Muscle layer of duodenum (tissue), 2 donors: ENCODE measurements around the gene GGT5.

Experiments used
- H3K27ac ChIP-seq: one replicate; pipeline ENCODE4 v1.7.0; 2013; ENCODE audit warnings: mild to moderate bottlenecking, low read length
- H3K27me3 ChIP-seq: one replicate; pipeline ENCODE4 v1.7.0; 2013; ENCODE audit warnings: low read depth, mild to moderate bottlenecking, control low read depth, low read length
- H3K36me3 ChIP-seq, 2 donors: one replicate each; pipeline ENCODE4 v1.7.0; 2013; ENCODE audit warnings: low read length in 2 of 2, control low read depth in 1 of 2, mild to moderate bottlenecking in 1 of 2; ENCODE audit not compliant: insufficient read depth in 2 of 2, control insufficient read depth in 1 of 2
- H3K4me1 ChIP-seq, 2 donors: one replicate each; pipeline ENCODE4 v1.7.0; 2013; ENCODE audit warnings: low read length in 2 of 2, mild to moderate bottlenecking in 2 of 2, control low read depth in 1 of 2, moderate library complexity in 1 of 2; ENCODE audit not compliant: insufficient read depth in 2 of 2, control insufficient read depth in 1 of 2
- H3K4me3 ChIP-seq, 2 donors: one replicate each; pipeline ENCODE4 v1.7.0; 2013; ENCODE audit warnings: low read length in 2 of 2, low read depth in 1 of 2, mild to moderate bottlenecking in 1 of 2
- H3K9me3 ChIP-seq, 2 donors: one replicate each; pipeline ENCODE4 v1.7.0; 2013; ENCODE audit warnings: low read length in 2 of 2, control low read depth in 1 of 2, mild to moderate bottlenecking in 1 of 2; ENCODE audit not compliant: control insufficient read depth in 1 of 2
- donor health status: healthy.

GGT5 gene

DNA sequence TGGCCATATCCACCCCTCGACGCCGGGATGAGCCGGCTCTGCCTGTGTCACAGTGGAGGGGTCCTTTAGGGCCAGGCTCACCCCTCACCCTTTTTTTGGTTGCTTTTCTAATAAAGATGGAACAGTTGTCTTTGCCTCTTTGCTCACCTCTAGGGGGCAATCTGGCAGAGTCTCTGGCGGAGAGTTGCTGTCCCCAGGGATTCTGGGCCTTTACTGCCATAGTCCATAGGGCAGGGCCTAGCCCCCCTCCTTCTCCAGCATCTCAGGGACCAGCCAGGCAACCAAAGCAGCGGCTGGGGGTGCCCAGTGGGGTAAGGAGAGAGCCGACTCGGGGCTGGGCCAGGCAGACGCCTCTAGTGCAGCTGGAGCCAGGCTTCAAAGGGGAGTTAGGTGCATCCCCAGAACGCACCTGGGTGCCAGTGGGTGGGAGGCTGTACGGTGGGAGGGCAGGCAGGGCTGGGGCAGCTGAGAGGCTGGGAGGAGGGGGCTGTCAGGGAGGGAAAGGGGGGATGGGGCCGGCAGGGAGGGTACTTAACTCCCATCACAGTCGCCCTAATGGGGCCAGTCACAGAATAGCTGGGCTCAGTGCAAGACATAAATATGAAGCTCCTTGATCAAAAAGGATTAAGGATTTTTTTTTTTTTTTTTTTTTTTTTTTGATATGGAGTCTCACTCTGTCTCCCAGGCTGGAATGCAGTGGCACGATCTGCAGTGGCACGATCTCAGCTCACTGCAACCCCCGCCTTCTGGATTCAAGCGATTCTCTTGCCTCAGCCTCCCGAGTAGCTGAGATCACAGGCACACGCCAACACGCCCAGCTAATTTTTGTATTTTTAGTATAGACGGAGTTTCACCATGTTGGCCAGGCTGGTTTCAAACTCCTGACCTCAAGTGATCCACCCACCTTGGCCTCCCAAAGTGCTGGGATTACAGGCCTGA, 66.1 kb downstream of the GGT5 start:
- Histone ChIP-seq H3K4me1 (peaks cover 0 to 40% of the 10 kb centered on the region in 2 donors), H3K27me3 (no peaks in the 10 kb centered on the region), H3K4me3 (no peak overlapping the region), H3K36me3 (peaks cover 0 to 15% of the 10 kb centered on the region in 2 donors), H3K9me3 (no peaks in the 10 kb centered on the region), H3K27ac (no peak overlapping the region)

DNA sequence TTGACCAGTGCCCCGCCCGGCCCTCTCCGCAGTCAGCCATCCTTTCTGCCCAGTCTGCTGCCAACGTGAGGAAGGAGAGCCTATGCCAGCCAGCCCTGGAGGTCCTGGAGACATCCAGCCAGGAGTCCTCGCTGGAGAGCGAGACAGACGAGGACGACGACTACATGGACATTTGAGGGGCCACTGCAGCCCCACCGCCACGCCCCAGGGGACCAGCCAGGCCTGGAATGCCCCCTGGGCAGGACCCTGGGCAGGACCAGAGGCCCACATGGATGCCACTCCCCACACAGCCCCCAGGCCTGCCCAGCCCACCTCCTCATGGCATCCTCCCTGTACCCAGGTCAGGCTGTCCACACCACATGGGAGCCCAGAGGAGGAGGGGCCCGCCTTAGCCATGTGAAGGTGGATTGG, 66.9 kb downstream of the GGT5 start:
- Histone ChIP-seq H3K4me3 (no peak overlapping the region), H3K27me3 (no peaks in the 10 kb centered on the region), H3K36me3 (peaks cover 4 to 19% of the 10 kb centered on the region in 2 donors), H3K27ac (no peak overlapping the region), H3K4me1 (peaks cover 0 to 40% of the 10 kb centered on the region in 2 donors), H3K9me3 (no peaks in the 10 kb centered on the region)

DNA sequence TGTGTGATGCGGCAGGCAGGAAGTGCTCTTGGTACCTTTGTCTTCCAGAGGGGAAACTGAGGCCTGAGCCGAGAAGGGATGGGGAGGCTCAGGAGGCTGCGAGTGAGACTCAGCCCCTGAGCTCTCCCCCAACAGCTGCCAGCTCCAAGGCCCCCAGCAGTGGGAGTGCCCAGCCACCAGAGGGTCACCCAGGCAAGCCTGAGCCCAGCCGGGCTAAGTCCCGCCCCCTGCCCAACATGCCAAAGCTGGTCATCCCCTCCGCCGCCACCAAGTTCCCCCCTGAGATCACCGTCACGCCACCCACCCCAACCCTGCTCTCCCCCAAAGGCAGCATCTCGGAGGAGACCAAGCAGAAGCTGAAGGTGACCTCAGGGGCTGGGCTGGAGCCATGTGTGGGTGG, 67.4 kb downstream of the GGT5 start:
- Histone ChIP-seq H3K27ac (no peak overlapping the region), H3K9me3 (no peaks in the 10 kb centered on the region), H3K36me3 (peaks cover 9 to 25% of the 10 kb centered on the region in 2 donors), H3K27me3 (no peaks in the 10 kb centered on the region), H3K4me3 (no peak overlapping the region), H3K4me1 (peaks cover 0 to 37% of the 10 kb centered on the region in 2 donors)

DNA sequence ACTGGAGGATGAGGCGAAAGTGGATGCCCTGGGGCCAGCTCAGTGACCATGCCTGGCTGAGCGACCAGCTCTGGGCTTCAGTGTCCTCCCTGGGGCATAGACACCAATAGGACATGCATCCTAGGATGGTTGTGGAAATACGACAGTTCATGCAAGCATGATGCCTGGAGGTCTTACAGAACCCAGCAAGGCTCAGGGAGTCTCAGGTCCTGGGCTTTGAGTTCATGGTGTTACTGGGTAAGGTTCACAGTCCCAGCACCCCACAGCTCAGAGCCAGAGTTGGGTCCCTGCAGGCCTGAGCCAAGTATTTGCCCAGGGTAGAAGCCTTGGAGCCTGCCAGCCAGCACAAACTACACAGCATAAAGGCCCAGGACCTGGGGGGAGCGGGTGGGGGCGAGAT, 67.8 kb downstream of the GGT5 start:
- H3K27me3 ChIP-seq: no peaks in the 10 kb centered on the region
- no peak overlapping the region for H3K4me3 ChIP-seq
- no peaks in the 10 kb centered on the region for H3K9me3 ChIP-seq
- H3K4me1 ChIP-seq: peaks cover 0 to 33% of the 10 kb centered on the region in 2 donors
- H3K27ac ChIP-seq: no peak overlapping the region
- peaks cover 13 to 29% of the 10 kb centered on the region in 2 donors for H3K36me3 ChIP-seq

DNA sequence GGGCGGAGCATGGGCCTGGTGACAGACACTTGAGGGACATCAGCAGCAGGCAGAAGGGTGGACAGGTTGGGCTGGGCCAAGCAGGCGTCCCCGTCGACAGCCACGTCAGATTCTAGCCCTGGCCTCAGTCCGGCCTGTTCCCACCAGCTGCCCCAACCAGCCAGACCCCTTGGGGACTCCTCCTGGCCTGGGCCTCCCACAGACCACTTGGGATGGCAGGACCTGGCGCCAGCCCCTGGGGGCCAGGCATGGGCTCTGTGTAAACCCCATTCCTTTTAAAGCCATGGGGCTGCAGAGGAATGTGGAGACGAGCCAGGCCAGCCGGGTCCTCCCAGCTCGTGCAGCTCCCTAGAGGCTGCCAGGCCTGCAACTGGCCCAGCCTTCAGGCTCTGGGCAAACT, 68.3 kb downstream of the GGT5 start:
- no peak overlapping the region for H3K4me3 ChIP-seq
- H3K27ac ChIP-seq: peak overlapping the region; percentile 39
- peaks cover 17 to 33% of the 10 kb centered on the region in 2 donors for H3K36me3 ChIP-seq
- H3K9me3 ChIP-seq: no peaks in the 10 kb centered on the region
- no peaks in the 10 kb centered on the region for H3K27me3 ChIP-seq
- H3K4me1 ChIP-seq: peaks cover 0 to 29% of the 10 kb centered on the region in 2 donors

DNA sequence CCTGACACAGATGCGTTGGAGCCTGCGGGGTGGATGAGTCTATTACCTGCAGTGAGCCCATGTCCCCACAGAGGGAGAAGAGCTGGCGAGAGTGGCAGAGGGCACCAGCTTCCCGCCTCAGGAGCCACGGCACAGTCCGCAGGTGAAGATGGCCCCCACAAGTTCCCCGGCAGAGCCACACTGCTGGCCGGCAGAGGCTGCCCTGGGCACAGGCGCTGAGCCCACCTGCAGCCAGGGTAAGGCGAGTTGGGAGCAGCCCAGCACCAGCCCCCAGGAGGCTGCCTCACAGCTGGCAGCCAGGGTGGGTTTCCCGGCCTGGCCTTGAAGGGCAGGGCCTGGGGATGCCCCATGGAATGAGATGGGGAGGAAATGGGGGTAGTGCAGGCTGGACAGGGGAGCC, 68.8 kb downstream of the GGT5 start:
- H3K4me3 ChIP-seq: no peak overlapping the region
- H3K36me3 ChIP-seq: peaks cover 23 to 39% of the 10 kb centered on the region in 2 donors
- no peaks in the 10 kb centered on the region for H3K27me3 ChIP-seq
- H3K4me1 ChIP-seq: peaks cover 0 to 25% of the 10 kb centered on the region in 2 donors
- H3K9me3 ChIP-seq: no peaks in the 10 kb centered on the region
- H3K27ac ChIP-seq: peak overlapping the region; percentile 39

DNA sequence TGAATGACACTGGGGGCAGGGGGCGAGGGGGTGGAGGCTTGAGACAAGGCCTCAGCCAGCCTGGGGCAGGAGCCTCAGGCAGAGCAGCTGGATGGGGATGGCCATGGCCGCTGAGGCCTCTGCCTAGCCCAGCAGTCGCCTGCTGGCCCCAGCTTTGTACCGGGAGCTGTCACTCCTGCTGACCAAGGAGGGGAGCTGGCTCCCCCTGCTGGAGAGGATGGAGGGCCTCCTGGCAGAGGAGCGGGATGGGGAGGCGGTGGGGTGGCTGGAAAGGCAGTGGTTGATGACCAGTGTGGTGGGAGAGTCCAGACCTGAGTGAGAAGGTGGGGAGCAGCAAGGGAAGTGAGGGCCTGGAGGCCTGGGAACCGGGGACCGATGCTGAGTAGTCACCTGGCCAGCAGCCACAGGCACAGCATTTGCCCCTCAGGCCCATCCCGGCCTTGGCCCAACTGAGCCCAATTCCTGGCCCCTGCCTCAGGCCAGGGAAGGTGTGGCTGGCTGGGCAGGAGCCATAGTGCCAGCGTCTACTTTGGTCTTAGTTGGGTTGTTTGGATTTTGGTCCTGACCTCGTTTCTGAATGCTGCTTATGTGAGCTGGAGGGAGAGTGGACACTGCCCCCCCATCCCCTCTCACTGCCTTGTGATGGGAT, 69.6 kb downstream of the GGT5 start:
- Histone ChIP-seq H3K4me1 (peaks cover 0 to 25% of the 10 kb centered on the region in 2 donors), H3K4me3 (no peak overlapping the region), H3K9me3 (no peaks in the 10 kb centered on the region), H3K36me3 (peaks cover 23 to 45% of the 10 kb centered on the region in 2 donors), H3K27me3 (no peaks in the 10 kb centered on the region), H3K27ac (peak overlapping the region; percentile 33)

DNA sequence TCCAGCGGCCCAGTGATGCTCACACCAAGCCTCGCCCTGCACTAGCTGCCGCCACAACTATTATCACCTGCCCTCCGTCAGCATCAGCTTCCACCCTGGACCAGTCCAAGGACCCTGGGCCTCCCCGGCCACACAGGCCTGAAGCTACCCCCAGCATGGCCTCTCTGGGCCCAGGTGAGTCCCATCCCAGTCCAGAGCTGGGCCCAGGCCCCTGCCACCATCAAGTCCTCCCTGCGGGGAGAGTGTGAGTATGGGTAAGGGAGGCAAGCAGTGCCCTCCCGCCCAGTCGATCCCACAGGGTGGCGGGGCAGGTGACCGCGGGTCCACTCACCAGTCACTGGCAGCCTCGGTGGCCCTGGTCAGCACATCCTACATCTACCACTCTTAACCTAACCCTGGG, 73.1 kb downstream of the GGT5 start:
- H3K4me1 ChIP-seq: peaks cover 0 to 17% of the 10 kb centered on the region in 2 donors
- H3K4me3 ChIP-seq: no peak overlapping the region
- H3K36me3 ChIP-seq: peaks cover 38 to 52% of the 10 kb centered on the region in 2 donors
- H3K27ac ChIP-seq: no peak overlapping the region
- H3K9me3 ChIP-seq: no peaks in the 10 kb centered on the region
- no peaks in the 10 kb centered on the region for H3K27me3 ChIP-seq

DNA sequence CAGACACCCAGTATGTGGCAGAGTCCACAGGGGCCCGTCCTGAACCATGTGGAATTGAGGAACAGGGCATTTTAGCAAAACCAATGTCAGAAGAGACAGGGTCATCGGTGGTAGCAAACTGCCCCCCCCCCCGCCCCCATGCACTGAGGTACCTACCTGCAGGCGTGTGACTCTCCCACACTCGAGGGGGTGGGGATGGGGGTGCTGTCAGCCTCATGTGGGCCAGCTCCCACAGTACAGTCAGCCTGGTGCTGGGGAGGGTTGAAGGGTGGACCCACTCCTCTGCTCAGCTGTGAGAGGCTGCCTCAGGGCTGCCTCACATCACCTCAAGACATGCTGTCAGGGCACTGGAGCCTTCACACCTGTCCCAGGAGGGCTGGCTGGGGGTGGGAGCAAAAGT, 74.2 kb downstream of the GGT5 start:
- no peak overlapping the region for H3K4me3 ChIP-seq
- H3K27me3 ChIP-seq: no peaks in the 10 kb centered on the region
- no peaks in the 10 kb centered on the region for H3K9me3 ChIP-seq
- H3K4me1 ChIP-seq: peaks cover 0 to 14% of the 10 kb centered on the region in 2 donors
- peaks cover 45 to 64% of the 10 kb centered on the region in 2 donors for H3K36me3 ChIP-seq
- H3K27ac ChIP-seq: no peak overlapping the region

DNA sequence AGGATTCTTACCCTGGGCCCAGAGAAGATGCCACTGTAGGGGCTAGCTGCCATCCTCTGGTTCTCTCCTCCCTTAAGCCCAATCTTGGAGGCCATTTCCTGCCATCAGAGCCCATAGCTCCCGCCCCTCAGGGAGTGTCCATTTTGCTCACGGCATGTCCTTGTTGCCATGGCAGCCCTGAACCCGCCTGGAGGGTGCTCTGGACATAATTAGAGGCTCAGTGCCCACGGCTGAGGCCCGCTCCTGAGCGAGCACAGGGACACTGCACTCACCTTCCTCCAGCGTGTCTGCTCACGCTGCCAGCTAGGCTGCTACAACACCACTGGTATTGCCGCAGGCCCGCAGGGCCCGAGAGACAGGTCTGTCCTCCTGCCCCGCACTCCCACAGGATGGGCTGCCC, 74.7 kb downstream of the GGT5 start:
- Histone ChIP-seq H3K27me3 (no peaks in the 10 kb centered on the region), H3K27ac (no peak overlapping the region), H3K4me3 (no peak overlapping the region), H3K36me3 (peaks cover 49 to 68% of the 10 kb centered on the region in 2 donors), H3K4me1 (peaks cover 0 to 12% of the 10 kb centered on the region in 2 donors), H3K9me3 (no peaks in the 10 kb centered on the region)
